Fibroblast of skin of right biceps (primary cell): ENCODE measurements around the gene SYDE2.

Experiments
- DNase-seq: peaks from one replicate; pipeline ENCODE4 v3.0.0-alpha.2; 2013

SYDE2 gene

GRCh38 chr1:85116856-85117255, 84.0 kb downstream of the SYDE2 start:
- DNase-seq = no peak

DNA sequence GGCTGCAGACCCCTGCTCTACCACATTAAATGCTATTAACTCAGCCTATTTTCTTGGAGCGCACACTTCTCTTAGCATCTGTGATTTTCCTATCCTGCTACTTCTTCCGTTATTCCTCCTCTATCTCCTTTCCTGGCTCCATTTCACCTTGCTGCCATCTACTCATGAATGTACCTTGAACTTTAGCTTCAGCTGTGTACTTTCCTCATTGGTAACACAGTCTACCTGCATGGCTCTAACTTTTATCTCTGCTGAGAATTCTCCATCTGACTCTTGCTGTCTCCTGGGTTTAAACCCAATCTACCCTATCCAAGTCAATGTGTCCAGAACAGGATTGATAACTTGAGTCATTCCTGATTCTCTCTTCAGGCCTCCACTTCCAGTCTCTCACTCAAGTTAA, 84.9 kb downstream of the SYDE2 start:
- no peak for DNase-seq

DNA sequence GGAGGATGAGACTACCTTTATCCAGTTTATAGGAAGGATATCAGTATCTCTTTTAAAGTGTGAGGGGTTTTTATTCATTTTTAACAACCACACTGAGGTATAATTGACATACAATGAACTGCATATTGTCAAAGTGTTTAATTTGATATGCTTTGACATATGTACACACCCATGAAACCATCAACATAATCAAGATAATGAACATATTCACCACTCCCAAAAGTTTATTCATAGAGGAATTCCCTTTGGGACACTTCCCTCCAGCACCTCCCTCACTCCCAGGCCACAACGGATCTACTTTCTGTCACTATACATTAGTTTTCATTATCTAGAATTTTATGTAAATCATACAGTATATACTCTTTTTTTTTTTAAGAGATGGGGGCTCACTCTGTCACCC, 89.1 kb downstream of the SYDE2 start:
- DNase-seq = no peak

DNA sequence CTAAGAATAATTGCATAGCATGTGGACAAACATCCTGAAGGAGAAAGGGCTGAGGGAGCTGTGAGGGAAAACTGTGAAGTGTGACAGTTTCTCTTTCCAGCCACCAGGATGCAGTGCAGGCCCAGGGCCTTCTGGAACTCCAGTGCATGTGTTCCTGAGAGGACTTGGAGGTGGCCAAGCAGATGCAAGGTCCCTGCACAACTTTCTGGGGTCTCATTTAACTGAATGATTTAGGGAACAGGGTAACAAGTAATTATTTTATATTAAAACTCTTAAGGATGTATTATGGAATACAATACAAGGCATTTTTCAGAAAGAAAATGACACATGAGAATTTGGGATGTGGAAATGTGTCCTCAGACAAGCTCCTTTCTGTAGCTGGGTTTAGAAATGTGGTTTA, 91.3 kb downstream of the SYDE2 start:
- DNase-seq = peak; percentile 63
